GM18498 (cell line): Measurements from ENCODE around the gene SLC4A1AP.
A peak's percentile ranks its signal among the peaks of the same experiment; 100 is the strongest.
"Not testable (repeated sequence)": the region's sequence is repeated elsewhere in the genome, so short reads cannot be mapped to it uniquely, and the experiment has no call there.

Experiments
- ATAC-seq: cut with Tn5 transposase; IDR thresholded peaks from one replicate; pipeline ENCODE4 v1.9.1; 2021; ENCODE audit warnings: mild to moderate bottlenecking, moderate library complexity; ENCODE audit not compliant: unreplicated experiment

The SLC4A1AP gene, protein sequence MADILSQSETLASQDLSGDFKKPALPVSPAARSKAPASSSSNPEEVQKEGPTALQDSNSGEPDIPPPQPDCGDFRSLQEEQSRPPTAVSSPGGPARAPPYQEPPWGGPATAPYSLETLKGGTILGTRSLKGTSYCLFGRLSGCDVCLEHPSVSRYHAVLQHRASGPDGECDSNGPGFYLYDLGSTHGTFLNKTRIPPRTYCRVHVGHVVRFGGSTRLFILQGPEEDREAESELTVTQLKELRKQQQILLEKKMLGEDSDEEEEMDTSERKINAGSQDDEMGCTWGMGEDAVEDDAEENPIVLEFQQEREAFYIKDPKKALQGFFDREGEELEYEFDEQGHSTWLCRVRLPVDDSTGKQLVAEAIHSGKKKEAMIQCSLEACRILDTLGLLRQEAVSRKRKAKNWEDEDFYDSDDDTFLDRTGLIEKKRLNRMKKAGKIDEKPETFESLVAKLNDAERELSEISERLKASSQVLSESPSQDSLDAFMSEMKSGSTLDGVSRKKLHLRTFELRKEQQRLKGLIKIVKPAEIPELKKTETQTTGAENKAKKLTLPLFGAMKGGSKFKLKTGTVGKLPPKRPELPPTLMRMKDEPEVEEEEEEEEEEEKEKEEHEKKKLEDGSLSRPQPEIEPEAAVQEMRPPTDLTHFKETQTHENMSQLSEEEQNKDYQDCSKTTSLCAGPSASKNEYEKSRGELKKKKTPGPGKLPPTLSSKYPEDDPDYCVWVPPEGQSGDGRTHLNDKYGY

DNA sequence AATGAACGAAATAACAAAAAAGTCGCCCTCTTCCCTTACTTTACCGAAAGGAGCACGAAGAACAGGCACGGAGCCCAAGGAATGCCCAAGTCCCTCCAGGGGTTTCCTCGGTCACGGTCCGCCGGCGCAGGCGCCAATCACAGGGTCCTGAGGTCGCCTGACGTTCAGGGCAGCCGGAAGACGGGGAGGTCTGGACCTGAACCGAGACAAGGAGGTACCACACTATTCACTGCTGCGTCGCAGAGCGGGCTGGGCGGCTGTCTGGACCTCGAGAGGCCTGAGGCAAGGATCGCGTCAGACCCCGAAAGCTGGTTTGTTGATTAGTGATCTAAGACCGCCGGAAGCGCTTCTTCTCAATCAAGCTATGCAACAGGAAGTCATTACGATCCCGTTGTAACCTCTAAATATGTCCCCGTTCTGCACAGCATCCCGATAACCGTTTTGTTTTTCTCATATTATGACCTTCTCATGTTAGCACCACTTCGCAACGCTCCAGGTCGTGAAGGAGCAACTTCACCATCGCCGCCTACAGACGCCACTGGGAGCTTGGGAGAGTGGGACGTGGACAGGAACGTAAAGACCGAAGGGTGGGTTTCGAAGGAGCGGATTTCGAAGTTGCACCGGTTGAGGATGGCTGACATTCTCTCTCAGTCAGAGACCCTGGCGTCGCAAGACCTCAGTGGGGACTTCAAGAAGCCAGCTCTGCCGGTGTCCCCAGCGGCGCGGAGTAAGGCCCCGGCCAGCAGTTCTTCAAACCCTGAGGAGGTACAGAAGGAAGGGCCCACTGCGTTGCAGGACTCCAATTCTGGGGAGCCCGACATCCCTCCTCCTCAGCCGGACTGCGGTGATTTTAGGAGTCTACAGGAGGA, at the start of gene SLC4A1AP, which contains the start of gene SUPT7L:
SLC4A1AP (plus strand) TSS at position 605 of the 869 bp plus-strand sequence; CDS start at position 631, 26 bp downstream.
SUPT7L (minus strand) TSS at position 330 of the 869 bp plus-strand sequence. CDS start 1,422 bp downstream, outside the sequence.
- peak; percentile 75 for ATAC-seq

DNA sequence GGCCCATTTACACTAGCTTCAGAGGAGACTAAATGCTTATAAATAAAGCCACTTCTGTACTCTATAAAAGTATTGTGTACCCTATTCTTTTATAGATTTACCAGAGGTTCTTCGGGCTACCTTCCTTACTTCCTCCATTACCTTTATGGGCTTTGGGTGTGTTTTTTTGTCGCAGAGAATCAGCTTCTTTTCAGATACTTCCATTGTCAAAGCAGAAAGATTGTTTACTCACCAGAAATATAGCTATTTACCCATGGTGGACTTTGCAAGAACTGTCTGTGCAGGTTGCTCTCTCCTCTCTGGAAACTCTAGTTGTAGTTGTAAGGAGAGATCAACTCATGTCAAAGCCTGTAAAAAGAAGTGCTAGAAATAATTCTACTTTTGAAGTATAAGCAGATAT, 49.7 kb upstream of the SLC4A1AP start:
- ATAC-seq = no peak

DNA sequence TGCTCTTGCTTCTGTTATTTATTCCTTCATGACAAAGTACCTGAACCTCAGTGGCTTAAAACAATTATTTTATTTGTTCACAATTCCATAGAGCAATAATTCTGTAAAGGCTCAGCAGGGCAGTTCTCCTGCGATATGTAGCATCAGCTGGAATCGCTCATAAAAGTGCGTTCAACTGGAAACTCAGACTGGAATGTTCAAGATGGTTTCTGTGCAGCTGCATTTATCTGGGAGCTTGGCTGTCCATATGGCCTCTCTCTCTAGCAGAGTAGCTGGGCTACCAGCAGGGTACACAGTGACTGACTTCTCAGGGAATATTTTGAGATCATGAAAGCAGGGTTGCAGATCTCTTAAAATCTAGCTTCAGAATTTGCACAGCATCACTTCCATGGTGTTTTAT, 48.4 kb upstream of the SLC4A1AP start:
- ATAC-seq = no peak

DNA sequence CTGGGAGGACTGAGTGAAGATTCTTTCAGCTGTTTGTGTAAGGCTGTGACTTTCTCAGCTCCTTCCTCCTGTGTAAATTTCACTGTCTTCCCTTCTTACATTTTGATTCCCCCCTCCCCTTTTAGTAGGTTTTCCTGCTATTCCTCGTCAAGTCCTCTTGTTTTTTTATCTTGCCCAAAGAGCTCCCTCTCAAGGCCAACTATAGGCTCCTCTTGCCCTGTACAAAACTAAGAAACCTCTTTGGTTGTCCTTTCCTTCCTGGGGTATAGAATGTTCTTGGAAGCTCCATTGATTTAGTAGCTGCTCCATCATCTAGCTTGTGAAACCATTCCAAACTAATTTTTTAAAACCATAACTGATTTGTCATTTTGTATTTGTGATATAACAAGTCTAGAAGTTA, 42.2 kb upstream of the SLC4A1AP start:
- ATAC-seq = no peak

DNA sequence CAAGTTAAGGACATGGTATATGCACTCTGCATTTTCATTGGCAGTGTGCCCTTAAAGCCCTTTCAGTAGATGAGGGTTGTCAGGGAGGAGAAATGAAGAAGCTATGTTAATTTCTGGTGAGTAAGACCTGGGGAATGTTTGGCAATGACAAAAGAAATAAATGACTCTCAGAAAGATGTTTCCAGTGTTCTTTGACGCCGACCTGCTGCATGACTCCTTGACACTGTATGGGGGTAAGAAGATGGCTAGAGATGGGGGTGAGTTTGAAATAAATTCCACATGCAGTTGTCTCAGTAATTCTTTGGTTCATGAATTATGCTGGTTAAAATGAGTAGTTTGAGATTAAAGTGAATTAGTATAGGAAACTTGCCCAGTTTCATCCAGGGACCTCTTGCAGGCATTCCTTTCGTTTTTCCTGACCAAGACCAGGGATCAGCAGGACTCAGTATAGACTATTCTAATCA, 40.7 kb upstream of the SLC4A1AP start:
- no peak for ATAC-seq

DNA sequence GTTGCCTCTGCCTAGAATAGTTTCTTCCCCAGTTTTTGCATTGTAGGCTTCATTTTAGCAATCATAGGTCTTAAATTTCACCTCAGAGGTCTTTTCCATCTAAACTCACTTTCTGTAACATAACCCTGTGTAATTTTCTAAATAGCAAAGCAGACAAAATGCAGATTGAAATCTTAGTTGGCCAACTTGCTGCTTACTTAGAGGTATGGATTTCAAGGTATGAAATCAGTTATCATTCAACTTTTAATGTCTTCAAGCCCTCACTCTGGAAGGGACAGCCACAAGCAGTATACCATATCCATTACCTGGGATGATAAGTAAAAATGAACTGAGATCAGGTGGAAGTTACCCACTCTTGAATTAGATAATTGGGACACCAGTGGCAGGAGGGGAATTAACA, 38.7 kb upstream of the SLC4A1AP start:
- ATAC-seq = no peak

DNA sequence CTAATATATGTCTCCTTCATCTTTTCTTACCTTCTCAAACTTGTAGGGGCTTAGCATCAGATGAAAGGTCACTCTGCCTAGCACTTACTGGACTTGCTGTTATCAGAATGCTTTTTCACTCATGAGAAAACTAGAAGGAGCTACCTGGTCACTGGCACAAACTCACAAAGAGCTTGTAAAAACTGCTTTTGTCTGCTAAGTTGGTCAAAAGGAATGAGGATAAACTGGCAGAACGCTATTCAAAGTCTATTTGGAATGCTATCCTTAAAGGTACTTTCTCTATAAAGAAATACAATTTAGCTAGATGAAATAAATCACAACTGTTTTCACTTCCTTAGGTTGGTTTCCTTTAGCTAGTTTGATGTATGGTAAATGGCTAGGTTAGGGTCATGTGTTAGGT, 37.4 kb upstream of the SLC4A1AP start:
- ATAC-seq = not testable (repeated sequence)

DNA sequence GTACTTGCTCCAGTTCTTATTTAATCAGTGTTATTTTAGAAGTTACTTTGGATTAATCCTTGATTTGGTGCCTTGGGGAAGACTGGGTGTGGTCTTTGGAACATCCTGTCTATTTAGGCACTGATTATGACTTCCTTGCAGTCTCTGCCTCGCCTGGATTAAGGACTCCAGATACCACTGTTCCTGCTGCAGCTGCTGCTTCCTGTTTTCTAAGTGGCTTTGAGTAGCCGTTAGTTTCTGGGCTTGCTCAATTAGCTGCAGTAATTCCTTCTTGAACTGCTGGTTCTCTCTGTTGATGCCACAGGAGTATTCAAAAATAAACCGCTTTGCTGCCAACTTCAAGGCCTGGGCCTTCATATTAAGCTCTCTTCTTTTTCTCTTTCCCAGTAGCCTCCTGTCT, 36.8 kb upstream of the SLC4A1AP start:
- ATAC-seq = not testable (repeated sequence)

DNA sequence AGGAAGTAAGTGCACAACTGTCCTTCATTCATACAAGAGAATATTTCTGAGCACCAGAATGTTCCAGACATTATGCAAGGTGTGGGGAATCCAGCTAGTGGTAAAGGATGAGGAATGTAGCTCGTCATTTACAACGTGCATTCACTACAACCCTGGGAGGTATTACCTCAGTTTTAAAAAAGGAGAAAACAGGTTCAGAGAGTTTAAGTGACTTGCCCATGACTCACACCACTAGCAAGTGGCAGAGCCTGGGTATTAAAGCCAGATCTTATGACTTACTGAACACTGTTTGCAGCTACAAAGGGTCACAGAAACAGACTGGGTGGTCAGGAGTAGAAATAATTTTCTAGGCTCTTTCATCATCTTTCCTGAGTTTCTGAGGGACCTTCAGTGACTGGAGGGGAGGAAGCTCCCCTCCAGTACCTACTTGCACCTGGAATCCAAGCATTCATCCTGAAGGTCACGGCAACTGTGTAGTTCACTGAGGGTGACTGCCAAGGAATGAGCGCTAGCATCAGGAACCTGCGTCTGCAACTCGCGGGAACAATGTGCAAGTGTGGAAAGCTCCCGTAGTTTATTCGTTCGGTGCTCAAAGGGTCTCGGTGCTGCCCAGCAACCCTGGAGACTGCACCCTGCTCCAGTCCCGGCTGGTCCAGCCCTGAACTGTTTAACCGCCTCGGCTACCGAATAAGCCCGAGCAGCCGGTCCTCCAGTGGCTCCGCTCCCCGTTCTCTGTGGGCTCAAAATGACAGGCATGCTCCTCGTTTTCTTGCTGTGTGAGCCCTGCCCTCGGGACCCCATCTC, 35.5 kb upstream of the SLC4A1AP start:
- peak; percentile 29 for ATAC-seq

DNA sequence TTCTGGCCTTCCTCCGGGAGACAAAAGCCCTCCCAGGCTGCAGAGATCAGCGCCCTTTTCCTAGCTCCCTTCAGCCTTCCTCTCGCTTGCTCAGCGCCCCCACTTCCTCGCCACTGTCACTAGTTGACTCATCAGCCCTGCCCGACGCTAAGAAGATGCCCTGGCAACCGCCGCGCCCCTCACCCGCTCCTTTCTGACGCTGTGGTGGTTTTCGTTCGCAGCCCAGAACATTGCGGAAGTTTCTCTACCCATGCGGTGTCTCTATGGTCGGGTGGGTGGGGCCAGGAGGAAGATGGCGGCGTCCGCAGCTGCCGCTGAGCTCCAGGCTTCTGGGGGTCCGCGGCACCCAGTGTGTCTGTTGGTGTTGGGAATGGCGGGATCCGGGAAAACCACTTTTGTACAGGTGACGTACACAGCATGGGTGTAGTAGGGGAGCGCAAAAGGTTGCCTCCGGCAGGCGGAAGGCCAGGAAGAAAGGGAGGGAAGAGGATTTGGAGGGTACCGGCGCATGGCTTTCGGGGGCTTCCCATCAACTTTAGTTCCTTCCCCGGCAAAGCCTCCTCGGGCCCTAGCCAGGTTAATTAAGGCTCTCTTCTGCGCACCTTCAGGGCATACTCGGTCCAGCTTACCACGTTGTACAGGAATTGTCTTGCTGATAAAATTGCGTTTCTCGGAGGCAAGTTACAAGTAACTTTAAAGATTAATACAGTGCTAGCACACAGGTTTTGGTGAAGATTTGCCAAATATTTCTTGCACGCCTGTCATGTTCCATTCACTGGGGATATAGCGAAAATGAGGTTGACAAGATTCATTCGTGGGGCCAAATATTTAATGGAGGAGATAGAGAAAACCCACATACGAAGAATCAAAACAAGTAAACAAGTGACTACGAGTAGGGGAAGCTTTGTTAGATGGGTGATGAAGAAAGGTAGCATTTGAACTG, 34.7 kb upstream of the SLC4A1AP start, which contains the start of the genes CCDC121 and GPN1:
CCDC121 (minus strand) TSS at position 246 of the 943 bp plus-strand sequence. CDS start 1,213 bp downstream, outside the sequence.
GPN1 (plus strand) TSS at position 284 of the 943 bp plus-strand sequence; CDS start at position 293, 9 bp downstream.
- peak; percentile 99 for ATAC-seq

DNA sequence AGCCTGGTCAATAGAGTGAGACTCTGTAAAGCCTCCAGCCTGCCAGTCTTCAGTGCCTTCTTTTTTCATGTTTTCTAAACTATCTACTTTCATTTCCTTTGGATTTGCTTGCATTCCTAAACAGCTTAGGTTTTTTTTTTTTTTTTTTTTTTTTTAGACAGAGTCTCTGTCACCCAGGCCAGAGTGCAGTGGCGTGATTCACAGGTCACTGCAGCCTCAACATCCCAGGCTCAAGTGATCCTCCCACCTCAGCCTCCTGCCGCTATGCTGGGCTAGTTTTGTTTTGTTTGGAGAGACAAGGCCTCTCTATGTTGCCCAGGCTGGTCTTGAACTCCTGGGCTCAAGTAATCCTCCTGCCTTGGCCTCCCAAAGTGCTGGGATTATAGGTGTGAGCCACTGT, 33.4 kb upstream of the SLC4A1AP start:
- not testable (repeated sequence) for ATAC-seq

DNA sequence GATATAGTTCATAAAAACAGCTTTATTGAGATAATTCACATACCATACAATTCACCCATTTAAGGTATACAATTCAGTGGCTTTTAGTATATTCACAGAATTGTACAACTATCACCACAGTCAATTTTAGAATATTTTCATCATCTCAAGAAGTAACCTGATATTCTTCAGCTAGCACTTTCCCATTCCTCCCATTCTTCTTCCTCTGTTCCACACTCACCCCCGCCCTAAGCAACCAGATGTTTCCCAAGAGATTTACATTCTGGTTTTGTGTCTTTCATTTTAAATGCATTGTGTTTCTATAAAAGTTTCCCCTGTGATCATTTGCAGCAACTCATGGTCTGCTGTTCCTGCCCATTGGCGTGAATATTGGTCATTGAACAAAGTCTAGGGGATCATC, 29.4 kb upstream of the SLC4A1AP start:
- no peak for ATAC-seq

DNA sequence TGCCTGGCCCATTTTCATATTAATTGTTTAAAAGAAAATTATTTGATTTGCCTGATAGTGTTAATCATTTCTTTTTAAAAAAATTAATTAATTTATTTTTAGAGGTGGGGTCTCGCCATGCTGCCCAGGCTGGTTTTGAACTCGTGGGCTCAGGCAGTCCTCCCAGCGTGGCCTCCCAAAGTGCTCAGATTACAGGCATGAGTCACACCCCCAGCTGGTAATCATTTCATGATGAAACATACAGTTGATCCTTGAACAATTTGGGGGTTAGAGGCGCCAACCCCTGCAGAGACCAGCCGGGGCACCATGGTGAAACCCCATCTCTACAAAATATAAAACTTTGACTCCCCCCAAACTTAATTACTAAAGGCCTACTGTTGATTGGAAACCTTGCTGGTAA, 26.9 kb upstream of the SLC4A1AP start:
- ATAC-seq = no peak

DNA sequence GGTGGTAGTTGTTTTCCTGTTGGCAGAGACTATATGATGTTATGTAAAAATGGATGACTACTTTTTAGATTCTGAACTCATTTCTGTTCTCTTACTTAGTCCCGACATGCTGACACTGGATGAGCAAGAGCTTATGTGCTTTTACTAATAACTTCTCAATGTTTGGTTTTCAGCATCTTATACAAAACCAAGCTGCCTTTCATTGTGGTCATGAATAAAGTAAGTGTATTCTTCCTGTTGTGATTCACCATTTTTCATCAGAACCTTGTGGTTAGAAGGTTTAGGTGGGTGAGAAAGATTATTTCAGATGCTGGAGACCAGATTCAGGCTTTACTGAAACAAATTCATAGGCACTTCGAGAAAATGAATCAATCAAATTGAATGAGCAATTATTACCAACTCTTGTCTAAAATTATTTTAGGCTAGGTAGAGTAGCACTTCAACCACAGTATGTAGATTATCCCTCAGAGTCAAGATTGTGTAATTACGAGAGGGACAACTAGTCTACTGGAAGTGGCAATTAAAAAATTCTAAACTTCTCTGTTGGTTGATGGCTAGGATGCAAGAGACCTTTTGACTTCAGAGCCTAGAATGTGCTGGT, 25.6 kb upstream of the SLC4A1AP start:
- ATAC-seq = no peak

DNA sequence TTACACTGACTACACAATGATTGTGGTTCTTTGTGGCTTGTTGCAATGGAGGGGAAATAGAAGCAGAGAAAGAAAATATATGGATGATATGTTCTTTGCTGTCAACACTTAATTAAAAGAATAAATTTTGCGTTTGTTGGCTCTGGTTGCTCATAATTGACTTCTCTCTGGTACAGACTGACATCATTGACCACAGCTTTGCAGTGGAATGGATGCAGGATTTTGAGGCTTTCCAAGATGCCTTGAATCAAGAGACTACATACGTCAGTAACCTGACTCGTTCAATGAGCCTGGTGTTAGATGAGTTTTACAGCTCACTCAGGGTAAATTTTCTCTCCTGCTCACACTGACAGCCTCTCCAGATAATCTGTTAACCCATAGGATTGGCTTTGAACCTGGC, 25.0 kb upstream of the SLC4A1AP start:
- no peak for ATAC-seq

DNA sequence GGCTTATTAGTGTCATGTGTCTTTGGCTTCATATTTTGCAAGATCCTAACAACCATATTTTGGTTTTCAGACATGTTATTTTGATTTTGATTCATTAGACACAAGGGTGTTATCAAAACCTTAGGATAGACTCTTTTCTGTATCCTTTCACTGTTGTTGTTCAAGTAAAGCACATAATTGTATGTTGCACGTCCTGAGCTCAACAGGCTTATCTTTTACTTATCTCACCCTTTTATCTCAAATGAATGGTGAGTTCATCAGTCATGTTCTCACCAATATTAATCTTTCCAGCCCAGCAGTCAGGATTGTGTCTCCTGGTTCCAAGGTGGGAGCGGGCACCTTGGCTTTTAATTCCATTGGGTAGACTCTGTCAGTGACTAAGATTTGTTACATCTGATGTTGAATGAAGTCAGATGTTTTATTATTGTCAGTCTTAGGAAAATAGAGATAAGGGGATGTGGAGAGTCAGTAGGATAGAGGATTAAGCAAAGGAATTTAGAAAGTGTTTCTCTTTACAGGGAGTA, 22.9 kb upstream of the SLC4A1AP start:
- no peak for ATAC-seq

DNA sequence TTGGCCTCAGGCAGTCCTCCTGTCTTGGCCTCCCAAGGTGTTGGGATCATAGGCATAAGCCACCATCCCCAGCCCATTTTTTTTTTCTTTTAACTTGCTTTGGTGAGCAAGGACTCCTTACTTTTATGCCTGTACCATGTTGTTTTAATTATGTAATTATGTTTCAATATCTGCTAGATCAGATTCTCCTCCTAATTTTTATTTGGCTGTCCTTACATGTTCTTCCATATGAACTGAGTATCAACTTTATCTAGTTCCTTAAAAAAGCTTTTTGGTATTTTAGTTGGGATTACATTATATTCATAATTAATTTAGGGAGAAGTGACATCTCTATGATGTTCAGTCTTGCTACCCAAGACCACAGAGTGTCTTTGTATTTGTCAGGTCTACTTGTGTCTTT, 18.5 kb upstream of the SLC4A1AP start:
- ATAC-seq = no peak

DNA sequence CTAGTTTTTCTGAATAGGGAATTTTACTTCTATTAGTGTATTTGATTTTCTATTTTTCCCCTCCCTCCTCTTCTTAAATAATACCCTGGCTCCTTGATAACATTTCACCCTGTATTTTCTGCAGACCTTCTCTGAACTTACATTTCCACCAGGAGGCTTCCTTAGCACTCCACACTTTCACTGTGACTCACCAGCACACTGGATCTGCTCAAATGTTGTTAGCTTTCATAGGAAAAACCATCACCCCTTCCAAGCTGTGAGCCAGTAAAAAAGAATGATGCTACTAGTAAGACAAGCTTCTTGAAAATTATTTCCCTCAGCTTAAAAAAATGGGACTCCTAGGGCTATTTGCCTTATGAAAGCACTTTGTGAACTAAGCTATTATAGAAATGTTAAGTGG, 16.4 kb upstream of the SLC4A1AP start:
- no peak for ATAC-seq
